ENCODE data around the gene SELENON.
A peak's percentile ranks its signal among the peaks of the same experiment; 100 is the strongest.

Gene SELENON

GRCh38 chr1:25848531-25848930, 48.5 kb downstream of the SELENON start:
- Histone ChIP-seq H3K27ac (no peak overlapping the region), H3K9me3 (no peaks in the 10 kb centered on the region), H3K27me3 (no peaks in the 10 kb centered on the region), H3K4me1 (no peaks in the 10 kb centered on the region), H3K4me3 (no peak overlapping the region), H3K36me3 (no peaks in the 10 kb centered on the region)
- intact Hi-C loops (cut with DNase I; ENCODE audit: low total_unique reads), result no loop called here
- TF ChIP-seq, protein P1, sequence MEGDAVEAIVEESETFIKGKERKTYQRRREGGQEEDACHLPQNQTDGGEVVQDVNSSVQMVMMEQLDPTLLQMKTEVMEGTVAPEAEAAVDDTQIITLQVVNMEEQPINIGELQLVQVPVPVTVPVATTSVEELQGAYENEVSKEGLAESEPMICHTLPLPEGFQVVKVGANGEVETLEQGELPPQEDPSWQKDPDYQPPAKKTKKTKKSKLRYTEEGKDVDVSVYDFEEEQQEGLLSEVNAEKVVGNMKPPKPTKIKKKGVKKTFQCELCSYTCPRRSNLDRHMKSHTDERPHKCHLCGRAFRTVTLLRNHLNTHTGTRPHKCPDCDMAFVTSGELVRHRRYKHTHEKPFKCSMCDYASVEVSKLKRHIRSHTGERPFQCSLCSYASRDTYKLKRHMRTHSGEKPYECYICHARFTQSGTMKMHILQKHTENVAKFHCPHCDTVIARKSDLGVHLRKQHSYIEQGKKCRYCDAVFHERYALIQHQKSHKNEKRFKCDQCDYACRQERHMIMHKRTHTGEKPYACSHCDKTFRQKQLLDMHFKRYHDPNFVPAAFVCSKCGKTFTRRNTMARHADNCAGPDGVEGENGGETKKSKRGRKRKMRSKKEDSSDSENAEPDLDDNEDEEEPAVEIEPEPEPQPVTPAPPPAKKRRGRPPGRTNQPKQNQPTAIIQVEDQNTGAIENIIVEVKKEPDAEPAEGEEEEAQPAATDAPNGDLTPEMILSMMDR (IDR thresholded peaks at IDR 0.05), result no peak
- no peak for DNase-seq

- DNase-seq, result no peak
- TF ChIP-seq, protein P1 (IDR thresholded peaks at IDR 0.05), result no peak
- no peaks in the 10 kb centered on the region for H3K27me3 ChIP-seq
- no peak overlapping the region for H3K4me3 ChIP-seq
- no peak overlapping the region for H3K27ac ChIP-seq
- H3K9me3 ChIP-seq, result no peaks in the 10 kb centered on the region
- intact Hi-C loops (cut with DNase I; ENCODE audit: low total_unique reads), result no loop called here
- no peaks in the 10 kb centered on the region for H3K36me3 ChIP-seq
- H3K4me1 ChIP-seq, result peaks cover 0 to 9% (median 8%) of the 10 kb centered on the region in 4 donors
Measured at GRCh38 chr1:25854554-25854953, 54.6 kb downstream of the SELENON start.

DNA sequence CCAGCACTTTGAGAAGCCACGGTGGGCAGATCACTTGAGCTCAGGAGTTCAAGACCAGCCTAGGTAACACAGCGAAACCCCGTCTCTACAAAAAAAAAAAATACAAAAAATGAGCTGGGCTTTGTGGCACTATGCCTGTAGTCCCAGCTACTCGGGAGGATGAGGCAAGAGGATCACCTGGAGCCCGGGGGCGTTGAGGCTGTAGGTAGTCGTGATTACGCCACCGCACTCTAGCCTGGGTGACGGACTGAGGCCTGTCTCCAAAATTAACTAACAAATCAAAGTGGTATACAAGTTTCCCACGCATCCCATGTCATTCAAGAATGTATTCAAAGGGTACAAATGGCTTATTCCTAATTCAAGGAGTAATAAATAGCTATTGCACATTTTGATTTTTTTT, 56.9 kb downstream of the SELENON start:
- no peak overlapping the region for H3K27ac ChIP-seq
- no peaks in the 10 kb centered on the region for H3K27me3 ChIP-seq
- intact Hi-C loops (cut with DNase I; ENCODE audit: low total_unique reads), result no loop called here
- TF ChIP-seq, protein P1 (IDR thresholded peaks at IDR 0.05), result no peak
- H3K36me3 ChIP-seq, result no peaks in the 10 kb centered on the region
- no peaks in the 10 kb centered on the region for H3K9me3 ChIP-seq
- peaks cover 0 to 18% (median 12%) of the 10 kb centered on the region in 4 donors for H3K4me1 ChIP-seq
- H3K4me3 ChIP-seq, result no peak overlapping the region
- DNase-seq, result no peak

DNA sequence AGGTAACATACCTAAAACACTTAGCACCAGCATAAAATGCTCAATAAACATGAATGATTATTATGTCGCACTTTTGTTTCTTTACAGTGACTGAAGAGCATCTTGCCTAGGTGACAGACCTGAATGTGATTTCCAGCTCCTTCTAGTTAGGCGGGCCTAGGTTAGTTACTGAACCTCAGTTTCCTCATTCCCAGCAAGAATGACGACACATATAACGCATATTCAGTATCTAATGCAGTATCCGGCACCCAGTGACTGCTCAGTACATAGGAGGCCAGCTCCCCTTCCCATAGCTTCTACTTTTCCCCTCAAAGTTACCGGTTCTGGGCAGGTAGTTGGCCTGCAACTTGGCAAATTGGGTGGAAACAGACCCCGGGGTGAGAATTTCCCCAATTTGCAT, 58.5 kb downstream of the SELENON start:
- Histone ChIP-seq H3K4me3 (peak overlapping the region; percentile 53 to 58), H3K4me1 (peaks cover 0 to 18% (median 12%) of the 10 kb centered on the region in 4 donors), H3K27me3 (no peaks in the 10 kb centered on the region), H3K9me3 (no peaks in the 10 kb centered on the region), H3K27ac (no peak overlapping the region), H3K36me3 (peaks cover 0 to 13% (median 5%) of the 10 kb centered on the region in 3 donors)
- DNase-seq, result no peak
- TF ChIP-seq, protein P1 (IDR thresholded peaks at IDR 0.05), result no peak
- intact Hi-C loops (cut with DNase I; ENCODE audit: low total_unique reads), result no loop called here

- intact Hi-C loops (cut with DNase I; ENCODE audit: low total_unique reads), result no loop called here
- no peaks in the 10 kb centered on the region for H3K27me3 ChIP-seq
Measured at GRCh38 chr1:25858906-25859789, 59.2 kb downstream of the SELENON start, which contains the start of gene AUNIP. AUNIP (minus strand) TSS chr1:25859457; CDS start chr1:25859357, 100 bp downstream.

More at GRCh38 chr1:25858906-25859789, 59.2 kb downstream of the SELENON start, which contains the start of gene AUNIP:
- H3K9me3 ChIP-seq, result no peaks in the 10 kb centered on the region
- H3K36me3 ChIP-seq, result peaks cover 0 to 18% (median 5%) of the 10 kb centered on the region in 3 donors
- H3K4me3 ChIP-seq, result peak within 1 kb of the TSS; percentile 53 to 58
- TF ChIP-seq, protein P1 (IDR thresholded peaks at IDR 0.05), result no peak
- peak; percentile 83 to 89 for DNase-seq
- H3K4me1 ChIP-seq, result peaks cover 0 to 18% (median 12%) of the 10 kb centered on the region in 4 donors
- peak within 1 kb of the TSS; percentile 70 to 75 for H3K27ac ChIP-seq

Measured in tibial artery (tissue), 4 donors.